Epithelial cell of prostate (primary cell): ENCODE results near the gene FABP1.

Experiments used
- DNase-seq: peaks from one replicate; pipeline ENCODE4 v3.0.0-alpha.2; 2011; ENCODE audit warnings: low read depth, low spot score
- H3K27ac ChIP-seq: fragments of 450-650 bp; 2 replicates; pipeline ENCODE4 v1.5.1; 2017; ENCODE audit warnings: mild to moderate bottlenecking

FABP1 gene

GRCh38 chr2:88127888-88128653 lies at the start of gene FABP1:
TSS of gene FABP1 (minus strand) at chr2:88128062. CDS start at chr2:88128017, 45 bp downstream.
- H3K27ac ChIP-seq, result no peak within 1 kb of the TSS
- DNase-seq, result no peak

DNA sequence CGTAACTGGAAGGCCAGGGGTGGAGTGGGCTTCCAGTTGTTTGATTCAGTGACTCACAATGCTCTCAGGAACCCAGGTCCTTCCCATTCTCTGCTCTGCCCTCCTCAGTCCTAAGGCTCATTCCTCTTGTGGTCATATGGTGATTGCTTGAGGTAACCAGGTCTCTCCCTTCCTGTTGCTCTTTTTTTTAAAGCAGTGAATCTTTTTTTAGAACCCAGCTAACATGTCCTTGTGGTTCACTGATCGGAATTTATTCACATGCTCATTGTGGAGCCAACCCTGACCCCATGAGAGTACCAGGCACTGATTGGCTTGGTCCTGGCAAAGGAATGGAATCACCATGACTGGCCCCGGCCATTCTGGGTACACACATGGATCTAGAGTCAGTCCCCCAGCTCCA lies 49.7 kb upstream of the FABP1 start:
- no peak for DNase-seq

GRCh38 chr2:88176352-88176984 lies 48.6 kb upstream of the FABP1 start:
- H3K27ac ChIP-seq, result no peak overlapping the region
- no peak for DNase-seq

More for the DNA sequence above, 49.7 kb upstream of the FABP1 start:
- peak overlapping the region; percentile 31 for H3K27ac ChIP-seq

DNA sequence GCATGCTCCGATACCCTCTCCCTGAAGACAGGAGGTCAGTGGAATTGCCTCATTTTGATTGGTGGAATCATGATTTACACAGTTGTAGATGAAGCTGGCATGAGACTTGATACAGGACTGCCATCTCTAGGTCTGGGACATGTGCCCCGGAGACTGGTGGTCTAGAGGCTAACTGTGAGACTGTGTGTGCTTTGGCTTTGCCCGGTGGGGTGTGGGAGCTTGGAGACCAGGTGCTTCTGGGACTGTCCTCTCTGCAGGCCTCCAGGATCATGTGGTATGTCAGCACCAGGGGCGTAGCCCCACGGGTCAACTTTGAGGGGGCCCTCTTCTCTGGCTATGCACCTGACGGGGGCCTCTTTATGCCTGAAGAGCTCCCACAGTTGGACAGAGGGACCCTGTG lies 45.0 kb upstream of the FABP1 start:
- H3K27ac ChIP-seq, result no peak overlapping the region
- DNase-seq, result no peak

DNA sequence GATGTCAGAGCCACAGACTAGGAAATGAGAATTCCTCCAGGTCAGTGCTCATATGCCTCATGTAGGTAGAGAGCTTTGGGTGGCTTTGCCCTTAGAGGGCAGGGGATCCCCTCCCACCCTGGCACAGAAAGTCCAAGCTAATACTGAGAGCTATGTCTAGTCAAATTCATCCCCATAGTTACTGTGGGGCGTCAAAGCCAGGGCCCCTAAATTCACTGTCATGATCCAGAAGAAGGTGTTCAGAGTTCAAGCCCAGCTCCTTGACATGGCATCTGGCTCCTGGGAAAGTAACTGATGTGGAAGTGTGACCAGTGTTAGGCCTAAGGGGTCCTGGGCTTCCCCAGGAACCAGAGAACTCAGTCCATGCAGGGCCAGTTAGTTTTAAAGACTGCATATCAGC lies 44.1 kb upstream of the FABP1 start:
- DNase-seq, result no peak

GRCh38 chr2:88170472-88170892 lies 42.6 kb upstream of the FABP1 start:
- DNase-seq, result no peak
- peak overlapping the region; percentile 31 for H3K27ac ChIP-seq

More for the DNA sequence above, 44.1 kb upstream of the FABP1 start:
- no peak overlapping the region for H3K27ac ChIP-seq

- no peak overlapping the region for H3K27ac ChIP-seq
- no peak for DNase-seq
Observed at GRCh38 chr2:88168386-88168785, 40.5 kb upstream of the FABP1 start.

DNA sequence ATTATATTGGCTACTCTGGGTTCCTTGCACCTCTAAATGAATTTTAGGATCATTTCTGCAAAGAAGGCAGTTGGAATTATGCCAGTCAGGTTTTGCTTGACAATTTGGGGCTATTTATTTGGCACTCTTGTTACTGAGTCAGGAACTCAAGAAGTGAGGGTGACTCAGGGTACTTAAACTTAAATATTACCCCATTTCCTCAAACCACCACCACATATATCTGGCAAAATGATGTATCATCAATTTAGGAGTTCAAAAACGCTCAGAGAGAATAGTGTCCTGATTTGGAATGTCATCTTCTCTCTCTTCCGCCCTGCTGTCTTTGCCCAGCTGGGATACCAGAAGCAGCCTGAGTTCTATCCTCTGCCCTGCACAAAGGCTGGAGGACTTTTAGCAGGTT lies 39.9 kb upstream of the FABP1 start:
- H3K27ac ChIP-seq, result no peak overlapping the region
- no peak for DNase-seq

- no peak for DNase-seq
Observed at GRCh38 chr2:88165332-88166003, 37.6 kb upstream of the FABP1 start.

GRCh38 chr2:88161446-88162244 lies 33.8 kb upstream of the FABP1 start:
- DNase-seq, result peak; percentile 82
- H3K27ac ChIP-seq, result peak overlapping the region; percentile 4

More at GRCh38 chr2:88165332-88166003, 37.6 kb upstream of the FABP1 start:
- no peak overlapping the region for H3K27ac ChIP-seq

DNA sequence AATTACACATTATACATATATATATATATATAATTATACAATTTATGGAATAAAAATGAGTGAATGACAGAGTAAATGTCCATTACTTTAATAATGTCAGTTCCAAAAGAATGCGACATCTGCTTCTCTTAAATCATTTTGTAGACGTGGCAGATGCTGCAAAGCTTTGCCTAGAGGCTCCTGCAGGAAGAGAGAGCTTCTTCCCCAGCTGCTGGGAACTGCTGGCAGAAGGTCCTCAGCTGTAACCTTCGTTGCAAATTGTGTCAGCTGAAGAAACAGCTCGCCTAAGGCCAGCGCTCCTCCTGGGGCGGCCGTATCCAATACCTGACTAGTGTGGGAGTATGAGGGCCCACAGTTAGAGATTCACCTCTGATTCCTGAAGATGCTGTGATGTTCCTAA lies 32.7 kb upstream of the FABP1 start:
- no peak overlapping the region for H3K27ac ChIP-seq
- no peak for DNase-seq

GRCh38 chr2:88159955-88160415 lies 32.1 kb upstream of the FABP1 start:
- no peak overlapping the region for H3K27ac ChIP-seq
- peak; percentile 14 for DNase-seq

DNA sequence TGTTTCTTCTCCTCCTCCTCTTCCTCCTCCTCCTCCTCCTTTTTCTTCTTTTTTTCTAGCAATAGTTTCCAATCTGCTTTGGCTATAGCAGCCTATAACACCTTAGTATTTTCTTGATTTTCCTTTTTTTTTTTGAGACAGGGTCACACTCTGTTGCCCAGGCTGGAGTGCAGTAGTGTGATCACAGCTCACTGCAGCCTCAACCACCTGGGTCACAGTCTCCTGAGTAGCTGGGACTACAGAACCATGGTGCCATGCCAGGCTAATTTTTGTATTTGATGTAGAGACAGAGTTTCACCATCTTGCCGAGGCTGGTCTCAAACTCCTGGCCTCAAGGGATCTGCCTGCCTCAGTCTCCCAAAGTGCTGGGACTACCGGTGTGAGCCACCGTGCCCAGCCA lies 31.6 kb upstream of the FABP1 start:
- no peak for DNase-seq
- no peak overlapping the region for H3K27ac ChIP-seq

DNA sequence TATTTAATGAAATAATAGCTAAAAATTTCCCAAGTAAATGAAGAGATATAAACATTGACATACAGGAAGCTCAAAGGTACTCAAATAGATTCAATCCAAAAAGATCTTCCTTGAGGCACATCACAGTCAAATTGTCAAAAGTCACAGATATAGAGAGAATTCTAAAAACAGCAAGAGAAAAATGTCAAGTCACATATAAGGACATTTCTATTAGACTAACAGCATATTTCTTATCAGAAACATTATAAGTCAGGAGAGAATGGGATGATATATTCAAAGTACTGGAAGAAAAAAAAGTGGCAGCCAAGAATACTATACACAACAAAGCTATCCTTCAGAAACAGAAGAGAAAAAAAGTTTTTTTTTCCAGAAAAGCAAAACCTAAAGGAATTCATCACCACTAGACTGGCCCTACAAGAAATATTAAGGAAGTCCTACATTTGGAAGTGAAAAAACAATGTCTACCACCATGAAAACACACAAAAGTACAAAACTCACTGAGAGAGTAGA lies 21.1 kb upstream of the FABP1 start:
- DNase-seq, result no peak

DNA sequence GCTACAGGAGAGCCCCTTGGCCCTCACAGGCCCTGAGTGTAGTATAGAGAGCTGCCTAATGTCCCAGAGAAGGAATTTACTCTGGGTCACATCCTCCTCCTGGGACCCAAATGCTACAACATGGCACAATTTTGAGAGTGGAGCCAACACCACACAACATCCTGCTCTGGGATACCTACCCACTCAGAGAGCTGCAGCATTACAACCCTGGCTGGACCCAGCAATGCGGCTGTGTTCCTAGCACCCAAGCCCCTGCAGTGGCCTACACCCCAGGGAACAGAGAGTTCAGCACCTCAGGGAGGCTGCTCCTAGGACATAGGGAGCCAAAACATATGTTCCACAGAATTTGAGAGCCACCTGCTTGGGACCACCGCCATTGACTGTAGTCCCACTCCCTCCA lies 19.3 kb upstream of the FABP1 start:
- no peak for DNase-seq
- no peak overlapping the region for H3K27ac ChIP-seq

More for the DNA sequence above, 21.1 kb upstream of the FABP1 start:
- no peak overlapping the region for H3K27ac ChIP-seq

- H3K27ac ChIP-seq, result no peak overlapping the region
- DNase-seq, result no peak
Observed at GRCh38 chr2:88146590-88146989, 18.7 kb upstream of the FABP1 start.

- no peak for DNase-seq
- H3K27ac ChIP-seq, result no peak overlapping the region
Observed at GRCh38 chr2:88144914-88145497, 17.1 kb upstream of the FABP1 start.

- no peak overlapping the region for H3K27ac ChIP-seq
- DNase-seq, result no peak
Observed at GRCh38 chr2:88144271-88144670, 16.4 kb upstream of the FABP1 start.

GRCh38 chr2:88141952-88142351 lies 14.1 kb upstream of the FABP1 start:
- H3K27ac ChIP-seq, result no peak overlapping the region
- DNase-seq, result no peak

DNA sequence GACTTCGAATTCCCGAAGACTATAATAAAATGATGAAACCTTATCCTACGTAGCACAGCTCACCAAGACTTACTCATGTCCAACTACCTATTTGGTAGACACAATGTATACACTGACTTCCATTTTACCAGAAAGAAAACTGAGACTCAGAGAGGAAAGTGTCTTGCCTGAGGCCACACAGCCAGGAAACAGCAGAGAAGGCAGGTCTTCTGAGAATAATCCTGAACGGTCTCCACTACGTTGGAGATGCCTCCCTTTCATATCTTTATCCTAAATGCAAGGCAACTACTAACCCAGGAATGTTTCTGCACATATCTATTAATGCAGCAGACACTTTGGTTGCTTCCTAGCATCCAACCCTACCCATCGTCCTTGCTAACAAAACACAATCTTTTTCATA lies 11.9 kb upstream of the FABP1 start:
- H3K27ac ChIP-seq, result no peak overlapping the region
- DNase-seq, result no peak
